HL-60 (cell line): ENCODE data around the gene LARP4B.

Source experiments
- DNase-seq, 2 experiments: peaks; one replicate each; pipeline ENCODE4 v3.0.0-alpha.2; 2010 to 2020; ENCODE audit warnings: low read depth in 1 of 2, low spot score in 1 of 2
- H3K27ac ChIP-seq: fragments of 250-450 bp; sonication (Bioruptor Pico); replicated peaks from 2 replicates; pipeline ENCODE4 v1.5.1; 2020; ENCODE audit warnings: mild to moderate bottlenecking, moderate library complexity
- H3K27me3 ChIP-seq: fragments of 250-450 bp; sonication (Bioruptor Pico); 2 replicates; pipeline ENCODE4 v1.5.1; 2021; ENCODE audit warnings: mild to moderate bottlenecking, moderate library complexity; ENCODE audit not compliant: insufficient read depth, poor library complexity, severe bottlenecking
- H3K4me3 ChIP-seq: replicated peaks from 2 replicates; pipeline ENCODE4 v1.5.1; 2011; ENCODE audit warnings: mild to moderate bottlenecking, control low read depth, low read length; ENCODE audit not compliant: insufficient read depth
- CTCF ChIP-seq: IDR thresholded peaks from one replicate; pipeline ENCODE4 v1.5.1; 2011; ENCODE audit warnings: low read length, control low read depth, inconsistent platforms; ENCODE audit not compliant: insufficient read depth
- GABPA ChIP-seq: IDR thresholded peaks from 2 replicates; pipeline ENCODE4 v1.6.1; 2012; ENCODE audit warnings: low read depth
- POLR2AphosphoS5 ChIP-seq: IDR thresholded peaks from 2 replicates; pipeline ENCODE4 v1.6.1; 2012; ENCODE audit warnings: low read depth
- REST ChIP-seq: IDR thresholded peaks from 2 replicates; pipeline ENCODE4 v1.6.1; 2012; ENCODE audit warnings: low read depth; ENCODE audit not compliant: insufficient replicate concordance
- SPI1 ChIP-seq: IDR thresholded peaks from 2 replicates; pipeline ENCODE4 v1.6.1; 2012; ENCODE audit warnings: low read depth, mild to moderate bottlenecking, borderline replicate concordance

LARP4B gene

GRCh38 chr10:803041-803741, 128.3 kb downstream of the LARP4B start:
- TF ChIP-seq REST (no peak), SPI1 (no peak)
- no peak overlapping the region for H3K27ac ChIP-seq
- no peaks in the 10 kb centered on the region for H3K27me3 ChIP-seq
- H3K4me3 ChIP-seq, result no peak overlapping the region
- DNase-seq, result no peak

GRCh38 chr10:802506-802905, 129.0 kb downstream of the LARP4B start:
- TF ChIP-seq REST, result no peak
- no peak for TF ChIP-seq GABPA
- TF ChIP-seq CTCF, result no peak
- TF ChIP-seq SPI1, result no peak
- TF ChIP-seq POLR2AphosphoS5, result no peak
- no peak for DNase-seq

GRCh38 chr10:797179-797578, 134.3 kb downstream of the LARP4B start:
- Histone ChIP-seq H3K27ac (no peak overlapping the region), H3K27me3 (no peaks in the 10 kb centered on the region), H3K4me3 (no peak overlapping the region)
- TF ChIP-seq CTCF, result no peak
- TF ChIP-seq SPI1, result no peak
- no peak for TF ChIP-seq POLR2AphosphoS5
- TF ChIP-seq GABPA, result no peak
- TF ChIP-seq REST, result no peak
- no peak for DNase-seq

More at GRCh38 chr10:802506-802905, 129.0 kb downstream of the LARP4B start:
- Histone ChIP-seq H3K27me3 (no peaks in the 10 kb centered on the region), H3K4me3 (no peak overlapping the region), H3K27ac (no peak overlapping the region)
